ENCODE measurements around the gene TMEM175.

The TMEM175 gene

GRCh38 chr4:946517-947471, 14.5 kb downstream of the TMEM175 start:
- no peak for DNase-seq (ENCODE audit: low read depth in 4 of 4, low spot score in 1 of 4)

- no peak for DNase-seq (ENCODE audit: low read depth in 4 of 4, low spot score in 1 of 4)
Observed at GRCh38 chr4:947491-947971, 15.3 kb downstream of the TMEM175 start.

- DNase-seq (ENCODE audit: low read depth in 4 of 4, low spot score in 1 of 4): no peak
Observed at GRCh38 chr4:948101-948935, 16.1 kb downstream of the TMEM175 start.

GRCh38 chr4:948936-949300, 16.7 kb downstream of the TMEM175 start:
- DNase-seq (ENCODE audit: low read depth in 4 of 4, low spot score in 1 of 4): no peak

- DNase-seq (ENCODE audit: low read depth in 4 of 4, low spot score in 1 of 4): no peak
Observed at GRCh38 chr4:949656-950055, 17.4 kb downstream of the TMEM175 start.

- no peak for DNase-seq (ENCODE audit: low read depth in 4 of 4, low spot score in 1 of 4)
Observed at GRCh38 chr4:950136-951020, 18.1 kb downstream of the TMEM175 start.

GRCh38 chr4:951186-951585, 18.9 kb downstream of the TMEM175 start:
- DNase-seq (ENCODE audit: low read depth in 4 of 4, low spot score in 1 of 4): no peak

- DNase-seq (ENCODE audit: low read depth in 4 of 4, low spot score in 1 of 4): no peak
Observed at GRCh38 chr4:951594-952468, 19.6 kb downstream of the TMEM175 start.

GRCh38 chr4:952881-953573, 20.8 kb downstream of the TMEM175 start:
- DNase-seq (ENCODE audit: low read depth in 4 of 4, low spot score in 1 of 4): no peak

- DNase-seq (ENCODE audit: low read depth in 4 of 4, low spot score in 1 of 4): no peak
Observed at GRCh38 chr4:953574-953915, 21.3 kb downstream of the TMEM175 start.

- no peak for DNase-seq (ENCODE audit: low read depth in 4 of 4, low spot score in 1 of 4)
Observed at GRCh38 chr4:954211-955020, 22.2 kb downstream of the TMEM175 start.

- DNase-seq (ENCODE audit: low read depth in 4 of 4, low spot score in 1 of 4): no peak
Observed at GRCh38 chr4:955161-955921, 23.1 kb downstream of the TMEM175 start.

GRCh38 chr4:955931-956381, 23.7 kb downstream of the TMEM175 start:
- no peak for DNase-seq (ENCODE audit: low read depth in 4 of 4, low spot score in 1 of 4)

- no peak for DNase-seq (ENCODE audit: low read depth in 4 of 4, low spot score in 1 of 4)
Observed at GRCh38 chr4:956531-957230, 24.4 kb downstream of the TMEM175 start.

- DNase-seq (ENCODE audit: low read depth in 4 of 4, low spot score in 1 of 4): no peak
Observed at GRCh38 chr4:957231-957580, 24.9 kb downstream of the TMEM175 start.

- DNase-seq (ENCODE audit: low read depth in 4 of 4, low spot score in 1 of 4): no peak
Observed at GRCh38 chr4:957581-958313, 25.5 kb downstream of the TMEM175 start.

- DNase-seq (ENCODE audit: low read depth in 4 of 4, low spot score in 1 of 4): no peak
Observed at GRCh38 chr4:958314-958665, 26.0 kb downstream of the TMEM175 start.
